Measurements from ENCODE around the gene CFAP46. TPM values are rescaled to one million over a fixed set of nuclear protein-coding genes. Genes with fewer than 3 reads are reported as not detected.
A peak's percentile ranks its signal among the peaks of the same experiment; 100 is the strongest.

Gene CFAP46
- total and polyA plus RNA-seq, 2 experiments from 2014 or later: 3.1 to 5.4 TPM

GRCh38 chr10:132786476-132786883 lies 155.9 kb downstream of the CFAP46 start (continued):
- TF ChIP-seq ETS1 (IDR thresholded peaks at IDR 0.05) (no peak), NANOG (IDR thresholded peaks at IDR 0.05; ENCODE audit: borderline replicate concordance) (no peak), STAT1 (IDR thresholded peaks at IDR 0.05; ENCODE audit: unreplicated experiment) (no peak), EZH2phosphoT487 (IDR thresholded peaks at IDR 0.05; ENCODE audit: unreplicated experiment) (peak; percentile 82), REST (IDR thresholded peaks at IDR 0.05; ENCODE audit: unreplicated experiment) (no peak), POLR2AphosphoS5 (IDR thresholded peaks at IDR 0.05; ENCODE audit: low read depth) (no peak)

GRCh38 chr10:132785723-132786475 lies 156.5 kb downstream of the CFAP46 start, which contains the start of gene NKX6-2:
Gene NKX6-2 (minus strand): TSS chr10:132786147. CDS start chr10:132785948, 199 bp downstream.
- Histone ChIP-seq H3K9me2 (ENCODE audit: insufficient read depth) (no peaks in the 10 kb centered on the region), H3K4me2 (peak within 1 kb of the TSS; percentile 74), H3K79me2 (replicated peaks; ENCODE audit: insufficient read depth) (no peaks in the 10 kb centered on the region), H3K27ac (ENCODE audit: low read depth) (no peak within 1 kb of the TSS), H4K20me1 (replicated peaks; ENCODE audit: insufficient read depth) (peaks cover 12% of the 10 kb centered on the region), H3K4me3 (peak within 1 kb of the TSS; percentile 58), H3K36me3 (ENCODE audit: insufficient read depth) (no peaks in the 10 kb centered on the region), H2AFZ (no peak within 1 kb of the TSS), H3F3A (replicated peaks; ENCODE audit: low read depth) (no peaks in the 10 kb centered on the region), H3K4me1 (ENCODE audit: insufficient read depth) (peaks cover 7% of the 10 kb centered on the region), H3K27me3 (ENCODE audit: insufficient read depth) (peaks cover 89% of the 10 kb centered on the region)
- ATAC-seq (no peak), DNase-seq (ENCODE audit: low spot score) (peak; percentile 61)
- Mint-ChIP-seq H3K4me1 (peaks cover 14% of the 10 kb centered on the region), H3K9me3 (no peaks in the 10 kb centered on the region), H3K27me3 (ENCODE audit: insufficient read depth, low read depth, poor library complexity) (peaks cover 78% of the 10 kb centered on the region), H3K36me3 (ENCODE audit: low read depth) (peaks cover 3% of the 10 kb centered on the region; the same call in 2 of the 3 replicates), H3K4me3 (peak within 1 kb of the TSS; percentile 54), H3K27ac (no peak within 1 kb of the TSS)
- no peak for TF ChIP-seq ETS1 (IDR thresholded peaks at IDR 0.05)
- TF ChIP-seq EZH2 (IDR thresholded peaks at IDR 0.05; ENCODE audit: low read depth, unreplicated experiment): peak; percentile 89
- no peak for TF ChIP-seq JUNB (IDR thresholded peaks at IDR 0.05; ENCODE audit: unreplicated experiment)
